Measurements from ENCODE around the gene CACHD1.
"Not testable (repeated sequence)": the region's sequence is repeated elsewhere in the genome, so short reads cannot be mapped to it uniquely, and the experiment has no call there.

CACHD1 gene

DNA sequence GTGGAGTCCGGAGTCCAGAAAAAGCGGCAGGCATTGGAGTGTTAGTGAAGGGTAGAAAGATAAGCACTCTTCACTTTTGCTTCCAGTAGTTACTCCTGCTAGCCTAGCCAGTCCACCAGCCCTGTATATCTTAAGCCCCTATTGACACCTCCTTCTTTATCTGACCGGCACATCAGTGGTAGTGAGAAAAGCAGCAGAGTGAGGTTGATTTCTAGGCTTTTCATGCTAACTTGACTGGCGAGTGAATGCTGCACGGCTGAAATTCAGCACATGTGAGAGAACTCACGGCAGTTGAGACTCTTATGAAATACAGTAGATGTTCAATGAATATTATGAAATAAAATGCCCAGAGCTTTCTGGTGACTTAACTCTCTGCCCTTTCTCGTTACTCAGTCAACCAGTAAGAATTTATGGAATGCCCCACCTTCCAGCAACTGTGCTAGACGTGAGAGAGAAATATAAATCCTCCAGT is 128.2 kb downstream of the CACHD1 start:
- DNase-seq, result no peak

DNA sequence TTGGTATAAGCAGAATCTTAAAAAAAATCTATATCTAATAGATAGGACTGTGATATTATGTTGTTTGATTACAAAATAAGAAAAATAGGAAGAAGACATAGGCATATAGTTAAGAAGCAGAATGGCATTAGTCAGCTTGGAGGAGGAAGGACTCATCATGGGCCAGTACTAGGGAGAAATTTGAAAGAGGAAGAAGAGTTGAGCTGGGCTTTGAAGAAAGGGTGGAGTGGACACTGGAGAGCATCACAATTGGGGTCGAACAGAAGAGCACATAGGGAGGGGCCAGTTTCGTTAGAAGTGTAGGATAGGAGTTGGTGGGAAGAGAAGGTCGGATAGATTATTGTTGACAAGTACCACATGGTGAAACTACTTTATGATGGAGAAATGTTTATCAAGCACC is 129.3 kb downstream of the CACHD1 start:
- DNase-seq, result no peak

DNA sequence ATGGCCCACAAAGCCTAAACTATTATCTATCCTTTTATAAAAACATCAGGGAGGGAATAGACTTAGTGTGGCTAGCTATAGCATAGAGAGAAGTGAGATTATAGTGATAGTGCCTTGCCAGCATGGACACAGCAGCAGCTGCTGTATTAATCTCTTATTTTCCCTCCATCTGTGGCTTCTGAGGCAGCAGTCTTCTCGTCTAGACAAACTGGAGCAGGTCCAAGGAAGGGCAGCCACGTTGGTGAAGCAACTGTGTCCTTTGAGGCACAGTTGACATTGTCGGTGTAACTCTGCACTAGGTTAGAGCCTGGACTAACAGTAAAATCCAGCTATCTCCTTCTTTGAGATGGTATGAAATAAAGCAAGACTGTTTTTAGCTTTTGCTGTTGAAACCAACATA is 131.3 kb downstream of the CACHD1 start:
- DNase-seq, result no peak

DNA sequence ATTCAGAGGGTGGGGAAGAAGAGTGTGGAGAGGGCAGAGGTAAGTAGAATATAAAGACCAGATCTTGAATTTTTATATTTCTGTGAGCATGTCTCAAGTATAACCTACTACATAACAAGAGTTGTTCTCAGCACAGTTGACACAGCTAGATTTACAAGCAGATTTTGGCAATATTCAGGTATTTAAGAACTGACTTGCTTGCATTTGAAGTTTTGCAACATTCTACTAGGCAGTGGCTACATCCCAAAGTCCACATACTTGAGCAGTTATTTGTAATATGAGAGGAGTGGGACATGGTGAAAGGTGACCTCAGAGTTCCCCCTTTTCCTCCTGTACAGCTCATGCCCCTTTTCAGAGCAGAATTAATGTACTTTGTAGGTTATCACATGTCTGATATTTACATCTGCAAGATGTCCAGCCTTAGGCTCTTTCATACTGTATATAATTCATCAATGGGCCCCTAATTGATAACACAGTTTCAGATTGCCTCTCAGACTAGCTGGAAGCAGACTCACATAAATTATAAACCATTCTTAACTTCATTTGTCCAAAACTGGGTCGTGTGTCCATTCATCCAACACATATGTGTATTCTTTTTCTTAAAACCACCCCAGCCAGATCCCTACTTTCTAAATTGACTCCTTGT is 138.2 kb downstream of the CACHD1 start:
- DNase-seq, result no peak

DNA sequence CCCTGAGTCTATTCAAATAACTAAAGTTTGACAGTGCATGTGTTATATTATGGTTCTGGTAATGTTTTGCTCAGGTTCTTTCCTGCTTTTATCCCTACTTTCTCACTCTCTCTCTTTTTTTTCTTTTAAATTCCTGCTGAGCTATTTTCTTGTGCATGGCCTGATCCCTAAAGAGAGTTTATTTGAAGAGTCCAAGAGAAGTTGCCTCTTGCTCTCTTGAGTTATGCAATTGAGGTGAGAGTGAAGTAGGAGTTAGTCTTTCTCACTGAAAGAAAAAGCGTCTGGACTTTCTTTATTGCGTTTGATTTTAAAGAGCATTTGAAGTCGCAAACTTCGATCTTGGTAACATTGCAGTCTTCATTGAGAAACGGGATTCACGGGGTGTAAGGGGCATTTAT is 138.7 kb downstream of the CACHD1 start:
- DNase-seq, result no peak

DNA sequence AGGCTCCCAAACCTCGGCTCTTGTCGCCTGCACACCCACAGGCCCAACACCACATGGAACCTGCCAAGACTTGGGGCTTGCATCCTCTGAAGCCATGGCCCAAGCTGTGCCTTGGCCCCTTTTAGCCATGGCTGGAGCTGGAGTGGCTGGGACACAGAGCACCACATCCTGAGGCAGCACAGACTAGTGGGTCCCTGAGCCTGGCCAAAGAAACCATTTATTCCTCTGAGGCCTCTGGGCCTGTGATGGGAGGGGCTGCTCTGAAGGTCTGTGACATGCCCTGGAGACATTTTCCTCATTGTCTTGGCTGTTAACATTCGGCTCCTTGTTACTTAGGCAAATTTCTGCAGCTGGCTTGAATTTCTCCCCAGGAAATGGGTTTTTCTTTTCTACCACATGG is 141.0 kb downstream of the CACHD1 start:
- DNase-seq, result not testable (repeated sequence)

DNA sequence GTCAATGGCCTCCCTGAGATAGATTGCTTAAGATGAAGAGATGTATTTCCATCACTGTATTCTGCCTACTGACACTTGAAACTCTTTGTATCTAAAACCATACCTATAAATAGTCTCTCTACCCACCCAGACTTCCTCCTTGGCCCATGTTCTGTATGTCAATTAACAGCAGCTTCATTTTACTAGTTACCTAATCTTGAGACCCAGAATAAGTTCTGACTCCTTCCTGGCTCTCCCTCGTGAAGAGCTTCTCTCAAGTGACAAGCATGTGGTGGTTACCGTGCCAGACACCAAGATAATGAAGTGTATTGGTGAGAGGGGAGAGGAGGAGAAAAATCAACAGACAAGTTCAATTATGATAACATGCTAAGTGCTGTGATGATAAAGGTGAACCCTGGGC is 146.1 kb downstream of the CACHD1 start:
- no peak for DNase-seq

DNA sequence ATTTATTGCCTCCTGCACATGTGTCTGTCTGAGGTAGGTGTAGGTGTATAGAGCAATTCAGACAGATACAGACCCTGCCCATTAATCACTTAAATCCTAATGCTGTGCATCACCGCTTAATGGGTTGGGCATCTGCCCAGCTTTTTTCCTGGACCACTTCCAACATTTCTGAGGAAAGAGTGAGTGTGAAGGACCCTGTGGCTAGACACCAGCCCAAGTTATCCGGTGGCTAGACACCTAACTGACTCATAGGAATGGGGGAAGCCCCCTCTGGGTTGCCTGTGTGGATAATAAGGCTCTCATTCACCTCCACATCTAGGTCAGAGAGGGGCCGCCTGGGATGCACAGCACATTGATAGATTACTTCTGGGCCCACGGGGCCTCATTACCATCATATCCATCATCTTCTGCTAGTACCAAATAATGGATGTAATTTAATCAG is 153.8 kb downstream of the CACHD1 start:
- DNase-seq, result no peak

DNA sequence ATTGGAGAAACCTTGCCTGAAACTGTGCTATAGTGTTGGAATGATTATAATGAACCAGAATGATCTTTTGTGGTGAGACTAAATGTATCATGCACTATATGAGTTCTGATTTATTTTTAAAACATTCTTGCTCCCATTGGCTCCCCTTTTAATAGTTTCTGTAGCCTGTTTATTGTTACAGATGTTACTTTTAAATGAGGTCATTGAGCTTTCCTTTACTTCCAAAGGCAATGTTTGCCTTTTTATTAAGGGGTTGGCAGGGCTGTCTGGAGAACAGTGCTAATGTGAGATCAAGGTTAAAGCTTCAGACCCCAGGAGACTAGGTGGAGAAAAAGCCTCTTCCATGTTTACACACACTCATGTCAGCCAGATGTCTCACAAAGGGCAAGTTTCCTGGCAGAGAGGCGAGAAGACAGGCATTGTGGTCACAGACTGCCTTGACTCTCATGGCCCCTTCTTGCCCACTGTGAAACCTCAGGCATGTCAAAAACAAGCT is 154.3 kb downstream of the CACHD1 start:
- peak; percentile 51 for DNase-seq

DNA sequence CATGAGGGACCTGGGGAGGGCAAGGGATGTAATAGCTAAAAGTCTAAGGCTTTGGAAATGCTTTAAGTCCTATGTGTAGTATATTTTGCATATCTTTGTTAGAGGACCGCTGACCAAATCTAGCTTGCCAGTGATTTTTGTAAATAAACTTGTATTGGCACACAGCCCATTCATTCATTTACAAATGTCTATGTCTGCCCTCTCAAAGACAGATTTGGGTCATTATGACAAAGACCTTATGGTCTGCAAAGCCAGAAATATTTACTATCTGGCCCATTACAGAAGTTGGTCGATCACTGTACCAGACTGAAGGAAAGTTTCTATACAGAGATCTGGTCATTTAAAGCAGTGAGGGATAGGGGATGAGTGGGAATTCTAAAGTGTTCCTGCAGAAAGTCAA is 154.9 kb downstream of the CACHD1 start:
- DNase-seq, result no peak

DNA sequence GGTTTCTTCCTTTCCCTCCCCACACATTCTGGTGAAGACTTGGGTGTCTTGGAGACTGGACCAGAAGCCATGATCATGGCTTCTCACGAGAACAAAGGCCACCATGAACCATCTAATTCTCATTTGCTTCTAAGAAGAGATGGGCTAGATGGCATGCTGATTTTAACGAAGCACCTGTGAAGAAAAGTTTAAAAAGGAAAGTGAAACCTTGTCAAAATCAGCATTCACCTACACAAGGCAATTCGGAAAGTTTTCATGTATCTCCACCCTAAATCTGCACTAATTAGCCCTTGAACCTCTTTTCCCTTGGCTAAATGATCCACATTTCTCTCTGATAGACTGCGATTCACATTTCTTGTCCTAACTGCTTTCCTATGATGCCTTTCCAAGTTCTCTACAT is 160.7 kb downstream of the CACHD1 start:
- no peak for DNase-seq

DNA sequence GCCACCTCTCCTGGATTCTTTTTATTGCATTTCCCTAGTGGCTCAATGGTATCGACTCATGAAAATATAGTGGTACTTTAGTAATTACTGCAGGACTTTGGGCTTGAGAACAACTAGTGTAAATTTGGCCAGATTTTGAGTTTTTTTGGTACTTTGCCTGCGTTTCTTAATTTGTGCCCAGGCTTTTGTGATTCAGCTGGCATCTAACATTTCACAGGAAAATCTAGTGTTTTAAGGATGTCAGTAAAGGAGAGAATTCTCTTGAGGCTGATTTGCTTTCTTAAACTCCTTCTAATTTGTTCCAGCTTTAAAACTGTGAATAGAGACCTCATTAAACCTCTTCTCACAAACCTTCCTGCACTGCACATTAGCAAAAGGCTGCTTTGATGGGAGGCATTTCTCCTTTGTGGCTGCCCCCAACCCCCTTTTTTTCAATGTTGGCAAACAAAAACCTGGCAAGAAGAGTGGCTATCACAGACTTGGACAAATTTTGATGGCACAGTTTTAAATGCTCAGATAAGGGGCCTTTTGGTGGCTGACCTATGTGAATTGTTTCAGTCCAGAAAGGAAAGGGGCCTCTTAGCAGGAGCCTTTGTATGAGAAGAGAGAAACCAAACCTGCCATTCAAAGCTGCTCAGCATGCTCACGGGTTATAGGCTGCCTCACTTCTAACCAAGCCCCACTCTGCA is 161.6 kb downstream of the CACHD1 start:
- no peak for DNase-seq

DNA sequence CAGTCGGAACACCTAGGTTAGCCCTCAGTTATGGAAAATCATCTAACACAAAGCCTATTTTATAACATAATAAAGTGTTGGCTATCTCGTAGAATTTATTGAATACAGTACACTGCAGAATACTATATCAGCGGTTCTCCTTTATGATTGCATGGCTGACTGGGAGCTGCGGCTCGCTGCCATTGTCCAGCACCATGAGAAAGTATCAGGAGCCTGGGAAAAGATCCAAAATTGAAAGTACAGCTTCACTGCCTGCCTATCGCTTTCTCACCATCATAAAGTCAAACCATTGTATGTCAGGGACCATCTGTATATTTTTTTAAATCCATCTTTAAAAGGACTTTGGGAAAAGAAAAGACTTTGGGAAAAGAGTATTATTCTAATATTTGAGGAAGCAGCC is 163.0 kb downstream of the CACHD1 start:
- DNase-seq, result no peak

DNA sequence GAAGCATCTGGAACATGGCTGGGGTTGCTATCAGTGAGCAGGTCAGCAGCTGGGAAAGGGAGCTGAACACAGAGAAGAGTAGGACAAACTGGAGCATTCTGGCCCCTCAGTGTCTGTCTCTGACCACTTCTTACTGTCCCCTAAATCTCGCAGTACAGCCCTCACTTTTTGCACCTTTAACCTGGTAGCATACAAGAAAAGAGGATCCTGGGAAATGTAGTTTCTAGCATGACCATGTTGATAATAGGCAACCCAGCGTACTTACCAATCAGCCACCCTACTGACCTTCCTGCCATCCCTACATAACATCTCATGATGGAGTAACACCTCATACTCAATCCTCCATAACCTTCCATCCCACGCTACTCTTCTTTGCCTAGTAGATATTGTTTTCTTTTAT is 175.8 kb downstream of the CACHD1 start:
- no peak for DNase-seq

DNA sequence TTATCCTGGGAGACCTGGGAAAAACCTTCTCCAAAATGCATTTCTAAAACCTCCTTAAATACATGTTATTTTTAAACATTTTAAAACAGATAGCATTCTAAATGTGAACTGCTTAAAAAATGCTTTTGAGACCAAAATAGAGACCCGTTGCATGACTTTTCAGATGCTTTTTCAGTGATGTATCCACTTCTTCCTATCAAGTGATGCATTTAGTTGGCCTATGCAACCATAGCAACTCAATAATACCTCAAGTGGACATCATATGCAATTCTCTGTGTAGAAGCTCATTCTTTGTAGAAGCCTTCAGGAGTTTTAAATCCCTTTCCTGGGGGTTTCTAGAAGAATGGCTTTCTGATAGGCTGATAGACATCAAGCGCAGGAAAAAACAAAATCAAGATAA is 180.5 kb downstream of the CACHD1 start:
- DNase-seq, result no peak

DNA sequence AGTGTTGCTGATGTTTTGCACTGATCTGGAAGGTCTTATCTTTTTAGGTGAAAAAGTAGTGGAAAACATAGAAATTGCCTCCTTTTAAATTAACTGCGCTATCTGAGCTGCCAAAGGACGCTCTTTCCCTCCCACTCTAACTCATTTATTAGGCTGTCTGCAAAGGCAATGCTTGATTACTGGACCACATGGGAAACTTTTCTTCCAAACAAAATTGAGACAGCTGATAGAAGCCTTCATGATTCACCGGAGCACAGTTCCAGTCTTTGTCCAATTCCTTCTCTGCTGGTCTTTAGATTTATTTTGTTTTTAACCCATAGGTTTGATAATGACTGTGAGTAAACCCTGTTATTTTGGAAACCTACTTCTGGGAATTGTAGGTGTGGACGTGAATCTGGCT is 181.9 kb downstream of the CACHD1 start:
- DNase-seq, result no peak

DNA sequence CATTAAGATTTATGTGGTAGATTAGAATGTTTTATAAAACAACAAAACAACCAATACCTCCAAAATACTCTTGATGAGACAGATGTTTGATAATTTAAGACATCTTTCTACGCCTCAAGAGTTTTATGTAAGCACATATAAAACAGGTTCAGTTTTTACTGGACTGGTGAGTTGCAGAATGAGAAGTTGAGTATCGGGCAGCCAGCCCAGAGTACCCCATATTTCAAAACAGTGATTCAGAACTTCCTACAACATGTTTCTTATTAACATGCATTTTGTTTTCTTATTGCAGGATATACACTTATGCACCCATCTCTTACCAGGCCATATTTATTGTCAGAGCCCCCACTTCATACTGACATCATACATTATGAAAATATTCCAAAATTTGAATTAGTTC is 183.5 kb downstream of the CACHD1 start:
- no peak for DNase-seq

DNA sequence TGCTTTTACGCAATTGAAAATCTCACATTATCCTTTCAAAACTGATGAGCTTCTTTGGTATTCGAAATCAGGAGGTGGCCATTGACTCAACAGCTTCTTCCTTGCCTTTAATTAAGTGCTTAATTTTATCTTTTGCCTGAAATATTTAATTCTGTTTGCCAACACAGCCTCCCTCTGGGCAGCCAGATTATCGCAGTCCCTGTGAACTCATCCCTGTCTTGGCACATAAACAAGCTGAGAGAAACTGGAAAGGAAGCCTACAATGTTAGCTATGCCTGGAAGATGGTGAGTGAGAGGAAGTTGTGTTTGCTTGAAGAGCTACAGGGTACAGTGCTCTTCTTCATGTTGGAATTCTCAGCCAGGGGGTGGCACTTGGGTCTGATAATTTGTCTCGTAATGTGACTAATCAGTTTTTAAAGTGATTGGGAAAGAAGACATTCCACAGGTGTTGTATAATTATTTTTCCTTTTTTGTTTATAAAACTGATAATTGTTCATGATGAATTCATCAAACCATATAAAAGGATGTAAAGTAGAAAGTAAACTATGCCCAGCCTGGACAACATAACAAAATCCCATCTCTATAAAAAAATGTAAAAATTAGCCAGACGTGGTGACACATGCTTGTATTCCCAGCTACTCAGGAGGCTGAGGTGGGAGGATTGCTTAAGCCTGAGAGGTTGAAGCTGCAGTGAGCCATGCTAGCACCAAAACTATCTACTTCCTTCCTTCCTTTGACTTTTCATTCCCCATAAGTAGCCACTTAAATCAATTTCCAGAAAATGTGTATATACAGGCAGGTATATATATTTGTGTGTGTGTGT is 184.8 kb downstream of the CACHD1 start:
- no peak for DNase-seq

DNA sequence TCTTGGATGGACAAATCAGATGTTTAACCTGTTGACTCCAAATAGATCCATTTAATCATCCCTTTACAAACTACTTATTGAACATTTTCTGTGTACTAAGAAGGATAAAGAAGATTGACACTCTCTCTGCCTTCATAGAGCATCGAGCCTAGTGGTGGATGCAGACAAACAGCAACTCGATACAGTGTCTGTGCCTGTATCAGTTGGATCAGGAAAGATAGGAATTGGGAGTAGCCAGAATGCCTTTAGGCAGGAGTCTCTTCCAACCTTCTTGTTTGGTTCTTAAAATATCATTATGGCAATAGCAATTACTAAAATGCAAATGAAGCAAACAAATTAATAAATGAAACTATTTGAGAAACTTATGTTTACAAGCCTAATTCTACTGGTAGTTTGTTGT is 185.9 kb downstream of the CACHD1 start:
- no peak for DNase-seq

DNA sequence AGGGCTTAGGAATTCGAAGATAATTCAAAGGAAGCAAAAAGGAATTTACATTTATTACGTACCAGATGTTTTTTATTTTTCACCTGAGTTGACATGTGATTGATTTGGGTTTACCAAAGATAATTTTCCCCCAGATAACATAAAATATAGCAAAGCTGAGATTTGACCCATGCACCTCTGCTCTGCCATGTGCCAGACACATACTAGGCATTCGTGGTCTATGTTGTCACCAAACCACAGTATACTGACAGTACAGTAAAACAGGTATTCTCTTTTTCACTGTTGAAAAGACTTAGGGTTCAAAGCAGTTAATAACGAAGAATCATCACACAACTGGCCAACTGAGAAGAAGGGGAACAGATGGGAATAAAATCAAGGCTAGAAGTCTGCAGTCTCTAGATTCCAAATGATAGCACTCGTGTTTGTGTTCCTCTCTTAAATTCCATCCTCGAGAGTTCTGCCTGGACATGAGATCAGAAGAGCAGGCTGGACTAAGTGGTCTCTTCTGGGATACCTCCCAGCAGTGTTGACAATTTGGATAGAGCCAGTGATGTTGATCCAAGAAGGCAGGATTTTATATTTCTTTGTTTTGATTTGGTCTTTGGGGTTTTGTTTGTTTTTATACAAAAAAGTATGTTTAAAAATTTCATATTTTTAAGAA is 189.7 kb downstream of the CACHD1 start:
- DNase-seq, result no peak

DNA sequence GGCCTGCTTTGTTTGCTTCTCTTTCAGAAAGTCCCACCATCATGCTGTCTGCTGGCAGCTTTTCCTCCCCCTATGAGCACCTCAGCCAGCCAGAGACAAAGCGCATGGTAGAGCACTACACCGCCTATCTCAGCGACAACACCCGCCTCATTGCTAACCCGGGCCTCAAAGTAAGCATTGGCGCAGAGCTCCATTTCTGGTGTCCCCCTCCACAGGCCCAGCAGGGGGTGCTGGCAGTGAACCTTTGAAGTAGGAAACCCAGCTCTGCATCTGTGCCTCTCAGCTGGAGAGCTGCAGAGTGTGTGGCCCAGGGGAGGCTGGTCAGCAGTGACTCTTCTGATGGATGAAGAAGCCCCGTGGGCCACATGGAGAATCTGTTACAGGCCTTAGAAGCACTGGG is 193.7 kb downstream of the CACHD1 start:
- no peak for DNase-seq

DNA sequence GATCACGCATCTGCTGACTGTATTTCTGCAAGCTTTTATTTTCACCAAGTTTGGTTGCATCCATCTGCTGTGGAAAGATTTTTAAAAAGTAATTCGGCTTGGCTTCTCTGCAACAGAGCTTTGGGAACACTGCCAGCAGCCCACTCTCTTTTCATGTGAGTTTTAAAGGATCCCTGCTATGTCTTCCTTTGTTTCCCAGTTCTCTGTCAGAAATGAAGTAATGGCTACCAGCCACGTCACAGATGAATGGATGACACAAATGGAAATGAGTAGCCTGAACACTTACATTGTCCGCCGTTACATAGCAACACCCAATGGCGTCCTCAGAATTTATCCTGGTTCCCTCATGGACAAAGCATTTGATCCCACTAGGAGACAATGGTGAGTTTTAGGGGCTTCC is 194.4 kb downstream of the CACHD1 start:
- no peak for DNase-seq

DNA sequence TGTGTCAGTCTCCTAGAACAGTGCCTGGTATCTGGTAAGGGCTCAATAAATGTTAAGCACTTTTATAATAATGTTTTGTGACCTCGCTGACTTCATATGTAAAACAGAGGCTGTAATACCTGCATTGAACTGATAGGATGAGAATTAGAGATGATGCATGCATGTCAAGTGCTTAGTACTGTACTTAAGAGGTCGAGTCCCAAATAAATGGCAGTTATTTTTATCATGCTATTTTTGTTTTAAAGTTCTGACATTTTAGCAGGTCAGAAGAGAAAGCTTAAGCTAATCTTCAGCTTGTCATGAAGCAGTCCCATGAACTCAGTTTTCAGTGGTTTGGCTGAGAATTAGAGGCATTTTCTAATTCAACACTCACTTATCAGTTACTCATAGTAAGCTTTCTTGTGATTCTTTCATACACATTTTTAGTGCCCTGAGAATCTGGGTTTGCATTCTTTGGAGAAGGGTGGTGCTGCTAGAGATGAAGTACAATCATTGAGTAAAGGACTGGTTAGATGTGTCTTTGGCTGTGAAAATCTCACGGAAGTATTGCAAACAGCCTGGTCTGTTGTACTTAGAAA is 199.3 kb downstream of the CACHD1 start:
- no peak for DNase-seq

All from right forelimb (tissue), 1 donor.